Pons (tissue), 1 donor: ENCODE measurements around the gene CEBPE.

Source experiments
- DNase-seq: peaks from one replicate; pipeline ENCODE4 v3.0.0-alpha.2; 2016; ENCODE audit warnings: low spot score

CEBPE gene

GRCh38 chr14:23143911-23144310, 24.9 kb upstream of the CEBPE start:
- DNase-seq = no peak

DNA sequence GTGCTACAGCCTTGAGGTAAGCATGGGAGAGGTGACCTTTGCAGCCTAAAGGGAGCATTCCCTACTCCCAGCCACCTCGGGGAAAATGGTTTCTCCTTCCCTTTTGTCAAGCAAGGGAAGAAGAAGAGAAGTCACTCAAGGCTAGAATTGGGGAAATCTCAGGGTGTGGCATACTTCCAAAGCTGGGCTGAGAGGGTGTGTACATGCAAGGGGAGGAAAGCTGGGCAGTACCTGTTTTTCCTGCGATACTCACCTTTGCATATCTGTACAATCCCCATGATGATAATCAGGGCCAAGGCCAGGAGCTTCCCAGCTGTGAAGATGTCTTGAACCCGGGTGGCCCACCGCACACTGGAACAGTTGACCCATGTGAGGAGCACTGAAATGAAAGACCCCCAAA, 23.8 kb upstream of the CEBPE start:
- no peak for DNase-seq

DNA sequence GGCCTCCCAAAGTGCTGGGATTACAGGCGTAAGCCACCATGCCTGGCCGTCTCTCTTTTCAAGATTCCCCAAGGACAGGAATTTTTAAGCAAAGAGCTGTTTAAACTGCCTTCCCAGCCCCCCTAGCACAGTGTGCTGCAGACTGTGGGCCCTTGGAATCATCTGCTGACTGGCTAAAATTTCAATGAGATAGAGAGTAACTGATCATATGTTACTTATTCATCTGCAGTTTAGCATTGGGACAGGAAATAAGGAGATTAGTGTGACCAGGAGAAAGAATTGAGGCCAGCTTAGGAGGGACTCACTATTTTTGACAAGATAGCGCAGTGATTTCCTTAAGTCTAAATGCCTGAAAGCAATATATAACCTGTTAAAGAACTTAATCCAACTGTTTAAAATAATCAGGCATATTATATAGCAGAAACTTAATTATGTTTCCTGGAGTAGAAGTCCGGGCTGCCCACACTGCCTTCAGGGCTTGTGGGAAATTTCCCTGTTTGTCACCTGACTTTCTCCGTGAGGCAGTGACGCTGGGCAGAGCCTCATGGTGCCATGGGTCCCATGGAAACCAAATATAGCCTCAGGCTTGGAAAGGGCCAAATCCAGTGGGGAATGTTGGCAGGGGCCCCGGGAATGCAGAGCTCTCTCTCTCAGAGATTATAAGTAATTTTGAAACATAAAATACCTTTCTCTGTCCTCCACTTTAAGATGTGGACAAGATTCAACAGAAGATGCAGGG, 22.8 kb upstream of the CEBPE start:
- no peak for DNase-seq

GRCh38 chr14:23140371-23140770, 21.3 kb upstream of the CEBPE start:
- no peak for DNase-seq

DNA sequence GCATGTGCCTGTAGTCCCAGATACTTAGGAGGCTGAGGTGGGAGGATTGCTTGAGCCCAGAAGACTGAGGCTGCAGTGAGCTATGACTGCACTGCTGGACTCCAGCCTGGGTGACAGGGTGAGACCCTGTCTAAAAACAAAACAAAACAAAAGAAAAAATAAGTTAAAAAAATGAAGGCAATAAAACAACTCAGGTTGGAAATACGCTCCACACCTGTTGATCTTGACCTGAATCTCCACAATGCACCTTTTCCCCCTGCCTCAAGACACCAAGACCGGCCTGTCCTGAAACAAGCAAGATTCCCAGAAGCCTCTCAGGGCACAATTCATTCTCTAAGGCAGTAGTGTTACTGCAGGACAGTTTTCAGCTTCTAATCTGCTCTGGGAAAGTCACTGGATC, 20.8 kb upstream of the CEBPE start:
- no peak for DNase-seq

GRCh38 chr14:23137813-23138535, 18.9 kb upstream of the CEBPE start:
- no peak for DNase-seq

GRCh38 chr14:23137192-23137812, 18.2 kb upstream of the CEBPE start:
- no peak for DNase-seq

DNA sequence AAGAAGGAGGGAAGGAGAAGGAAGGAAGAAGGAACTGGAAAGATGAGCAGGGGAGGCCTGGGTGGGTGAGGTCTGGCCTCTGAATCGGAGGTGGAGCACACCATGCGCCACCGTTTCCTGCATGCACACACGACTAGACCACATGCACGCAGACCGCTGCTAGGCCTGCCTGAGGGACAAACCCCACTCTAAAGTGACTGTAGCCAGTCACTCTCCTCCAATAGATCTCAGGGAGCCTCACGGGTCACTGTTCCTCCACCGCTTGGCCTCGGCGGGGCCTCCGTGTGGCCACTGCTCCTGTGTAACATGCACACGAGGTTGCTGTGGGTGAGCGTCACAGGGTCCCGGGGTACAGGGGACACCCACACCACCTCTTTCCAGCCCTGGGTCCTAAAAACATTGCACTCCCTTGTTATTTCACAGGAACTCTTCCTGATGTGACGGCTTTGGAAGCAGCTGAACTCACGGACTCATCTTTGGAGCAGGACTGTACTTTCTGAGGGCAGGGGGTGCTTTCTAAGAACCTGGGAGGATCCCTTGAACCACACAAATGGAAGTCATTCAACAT, 17.6 kb upstream of the CEBPE start:
- no peak for DNase-seq

GRCh38 chr14:23132970-23133369, 13.9 kb upstream of the CEBPE start:
- DNase-seq = no peak

DNA sequence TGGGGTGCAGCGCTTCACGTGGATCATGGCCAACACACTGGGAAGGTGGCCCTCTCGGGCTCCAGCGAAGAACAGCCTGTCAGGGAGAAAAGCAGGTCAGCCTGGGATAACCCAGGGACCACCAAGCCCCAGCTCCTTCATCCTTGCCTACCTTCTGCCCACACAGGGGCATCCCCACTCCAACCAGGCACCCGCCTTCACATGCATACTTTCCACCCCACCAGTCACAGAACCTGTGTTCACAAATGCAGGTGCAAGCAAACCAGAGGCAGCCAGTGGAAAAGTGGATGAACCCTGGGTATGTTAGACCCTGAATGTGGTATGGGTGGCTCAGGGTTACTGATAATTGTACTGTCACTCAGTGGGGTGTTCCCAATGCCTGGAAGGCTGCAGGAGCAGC, 12.4 kb upstream of the CEBPE start:
- DNase-seq = no peak

- DNase-seq = no peak
Measured at GRCh38 chr14:23130871-23131270, 11.8 kb upstream of the CEBPE start.

- DNase-seq = no peak
Measured at GRCh38 chr14:23129759-23130316, 10.8 kb upstream of the CEBPE start.

GRCh38 chr14:23128969-23129758, 10.1 kb upstream of the CEBPE start:
- DNase-seq = no peak

GRCh38 chr14:23127861-23128260, 8.8 kb upstream of the CEBPE start:
- no peak for DNase-seq

GRCh38 chr14:23126548-23127278, 7.7 kb upstream of the CEBPE start:
- DNase-seq = no peak

- no peak for DNase-seq
Measured at GRCh38 chr14:23125933-23126524, 7.0 kb upstream of the CEBPE start.

DNA sequence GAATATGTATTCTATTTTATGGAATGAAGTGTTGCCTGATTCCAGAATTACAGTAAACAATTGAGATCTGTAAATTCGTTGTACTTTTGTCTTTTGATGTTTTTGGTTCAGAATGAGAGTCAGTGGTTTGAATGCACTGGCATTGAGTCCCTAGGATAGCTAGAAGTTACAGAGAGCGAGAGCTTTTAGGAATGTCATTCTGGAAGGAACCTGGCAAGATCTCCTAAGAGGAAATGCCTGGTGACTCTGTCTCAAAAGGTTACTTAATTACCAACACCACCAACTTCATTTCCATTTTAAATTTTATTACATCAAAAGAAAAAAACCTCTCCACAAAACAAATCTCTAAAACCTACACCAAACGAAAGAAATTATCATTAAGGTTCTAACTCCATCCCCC, 6.0 kb upstream of the CEBPE start:
- no peak for DNase-seq

- DNase-seq = no peak
Measured at GRCh38 chr14:23124337-23124954, 5.4 kb upstream of the CEBPE start.

DNA sequence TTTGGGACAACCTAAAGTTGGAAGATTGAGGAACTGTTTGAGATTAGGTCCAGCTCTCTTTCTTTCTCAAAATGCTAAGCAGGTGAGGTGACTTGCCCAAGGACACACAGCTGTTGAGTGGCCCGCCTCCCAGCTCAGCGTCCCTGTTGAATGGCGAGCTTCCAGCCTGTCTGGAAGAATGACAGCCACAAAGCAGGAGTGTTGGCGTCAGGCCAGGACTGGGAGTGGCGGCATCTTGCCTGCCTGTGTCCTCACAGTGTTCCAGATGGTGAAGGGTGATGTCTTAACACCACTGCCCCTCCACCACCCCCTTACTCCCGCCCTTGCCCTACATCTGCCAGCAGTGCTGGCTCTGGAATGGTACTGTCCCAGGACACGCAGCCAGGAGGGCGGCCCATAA, 4.4 kb upstream of the CEBPE start:
- no peak for DNase-seq

DNA sequence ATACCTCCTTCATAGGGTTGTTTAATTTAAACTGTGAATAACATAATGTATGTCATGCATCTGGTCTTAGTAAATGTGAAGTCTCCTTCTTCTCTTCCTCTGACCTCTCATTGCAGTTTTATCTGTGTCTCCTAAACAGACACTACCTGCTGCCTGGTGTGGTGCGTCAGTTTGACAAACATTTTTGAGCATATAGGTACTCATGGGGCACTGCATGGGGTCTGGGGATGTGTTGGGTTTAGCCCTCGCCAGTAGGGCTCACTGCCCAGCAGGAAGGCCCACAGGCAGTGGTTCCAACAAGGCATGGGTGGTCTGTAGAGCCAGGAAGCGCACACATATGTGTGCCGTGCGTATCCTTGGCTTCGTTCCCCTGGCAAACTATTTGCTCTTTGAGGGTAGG, 3.0 kb upstream of the CEBPE start:
- DNase-seq = no peak
